Measurements from ENCODE around the gene IGFLR1. TPM values are rescaled to one million over a fixed set of nuclear protein-coding genes. Genes with fewer than 3 reads are reported as not detected.

IGFLR1 gene
- total RNA-seq, 1 donor from 2014 or later: 4.9 TPM

GRCh38 chr19:35719402-35720162 is 22.7 kb downstream of the IGFLR1 start:
- H3K27me3 ChIP-seq (ENCODE audit: low read depth): no peaks in the 10 kb centered on the region
- peak overlapping the region; percentile 96 for H3K4me3 ChIP-seq
- H3K4me1 ChIP-seq: peaks cover 47% of the 10 kb centered on the region
- DNase-seq: no peak
- intact Hi-C loops (cut with micrococcal nuclease): no loop called here
- H3K36me3 ChIP-seq: peaks cover 48% of the 10 kb centered on the region
- no peaks in the 10 kb centered on the region for H3K9me3 ChIP-seq (replicated peaks)
- TF ChIP-seq, protein P1, sequence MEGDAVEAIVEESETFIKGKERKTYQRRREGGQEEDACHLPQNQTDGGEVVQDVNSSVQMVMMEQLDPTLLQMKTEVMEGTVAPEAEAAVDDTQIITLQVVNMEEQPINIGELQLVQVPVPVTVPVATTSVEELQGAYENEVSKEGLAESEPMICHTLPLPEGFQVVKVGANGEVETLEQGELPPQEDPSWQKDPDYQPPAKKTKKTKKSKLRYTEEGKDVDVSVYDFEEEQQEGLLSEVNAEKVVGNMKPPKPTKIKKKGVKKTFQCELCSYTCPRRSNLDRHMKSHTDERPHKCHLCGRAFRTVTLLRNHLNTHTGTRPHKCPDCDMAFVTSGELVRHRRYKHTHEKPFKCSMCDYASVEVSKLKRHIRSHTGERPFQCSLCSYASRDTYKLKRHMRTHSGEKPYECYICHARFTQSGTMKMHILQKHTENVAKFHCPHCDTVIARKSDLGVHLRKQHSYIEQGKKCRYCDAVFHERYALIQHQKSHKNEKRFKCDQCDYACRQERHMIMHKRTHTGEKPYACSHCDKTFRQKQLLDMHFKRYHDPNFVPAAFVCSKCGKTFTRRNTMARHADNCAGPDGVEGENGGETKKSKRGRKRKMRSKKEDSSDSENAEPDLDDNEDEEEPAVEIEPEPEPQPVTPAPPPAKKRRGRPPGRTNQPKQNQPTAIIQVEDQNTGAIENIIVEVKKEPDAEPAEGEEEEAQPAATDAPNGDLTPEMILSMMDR (IDR thresholded peaks at IDR 0.05; ENCODE audit: borderline replicate concordance): no peak
- H3K27ac ChIP-seq (replicated peaks): peak overlapping the region; percentile 8

- no peaks in the 10 kb centered on the region for H3K27me3 ChIP-seq (ENCODE audit: low read depth)
- peaks cover 37% of the 10 kb centered on the region for H3K36me3 ChIP-seq
- peaks cover 47% of the 10 kb centered on the region for H3K4me1 ChIP-seq
- H3K9me3 ChIP-seq (replicated peaks): no peaks in the 10 kb centered on the region
- H3K27ac ChIP-seq (replicated peaks): peak overlapping the region; percentile 95
- peak; percentile 43 for DNase-seq
- TF ChIP-seq, protein P1 (IDR thresholded peaks at IDR 0.05; ENCODE audit: borderline replicate concordance): no peak
- H3K4me3 ChIP-seq: peak overlapping the region; percentile 96
- intact Hi-C loops (cut with micrococcal nuclease): no loop called here
Measured at GRCh38 chr19:35718345-35719041, 23.8 kb downstream of the IGFLR1 start.

GRCh38 chr19:35717665-35718344 is 24.4 kb downstream of the IGFLR1 start, which contains the start of gene KMT2B:
TSS of gene KMT2B (plus strand) at chr19:35718003. CDS start at chr19:35718019, 16 bp downstream.
- intact Hi-C loops (cut with micrococcal nuclease): loop anchor here (2.0 kb wide), 1 partner anchor 21 kb away; no protein-coding TSS in a partner anchor
- TF ChIP-seq, protein P1 (IDR thresholded peaks at IDR 0.05; ENCODE audit: borderline replicate concordance): no peak
- Histone ChIP-seq H3K27ac (replicated peaks) (peak within 1 kb of the TSS; percentile 95), H3K4me3 (peak within 1 kb of the TSS; percentile 96), H3K36me3 (peaks cover 30% of the 10 kb centered on the region), H3K27me3 (ENCODE audit: low read depth) (no peaks in the 10 kb centered on the region), H3K4me1 (peaks cover 47% of the 10 kb centered on the region), H3K9me3 (replicated peaks) (no peaks in the 10 kb centered on the region)
- DNase-seq: no peak

GRCh38 chr19:35716801-35717664 is 25.2 kb downstream of the IGFLR1 start:
- Histone ChIP-seq H3K27ac (replicated peaks) (peak overlapping the region; percentile 95), H3K9me3 (replicated peaks) (no peaks in the 10 kb centered on the region), H3K4me1 (peaks cover 44% of the 10 kb centered on the region), H3K4me3 (peak overlapping the region; percentile 96), H3K27me3 (ENCODE audit: low read depth) (no peaks in the 10 kb centered on the region), H3K36me3 (peaks cover 22% of the 10 kb centered on the region)
- intact Hi-C loops (cut with micrococcal nuclease): loop anchor here (2.0 kb wide), 1 partner anchor 20 kb away; no protein-coding TSS in a partner anchor
- peak; percentile 96 for DNase-seq
- TF ChIP-seq, protein P1 (IDR thresholded peaks at IDR 0.05; ENCODE audit: borderline replicate concordance): peak; percentile 91

Data from left ventricle myocardium inferior (tissue), 1 donor.